Ishikawa (cell line): Measurements from ENCODE around the gene DTD1.

Experiments
- CEBPB ChIP-seq: IDR thresholded peaks from 2 replicates; pipeline ENCODE4 v1.6.1; 2012
- CREB1 ChIP-seq: IDR thresholded peaks from 2 replicates; pipeline ENCODE4 v1.6.1; 2012; ENCODE audit warnings: low read depth
- EGR1 ChIP-seq: IDR thresholded peaks from 2 replicates; pipeline ENCODE4 v1.6.1; 2012
- EP300 ChIP-seq: IDR thresholded peaks from 2 replicates; pipeline ENCODE4 v1.6.1; 2012; ENCODE audit warnings: borderline replicate concordance
- FOXM1 ChIP-seq: IDR thresholded peaks from 2 replicates; pipeline ENCODE4 v1.6.1; 2012; ENCODE audit warnings: low read depth, borderline replicate concordance
- MAX ChIP-seq: IDR thresholded peaks from 2 replicates; pipeline ENCODE4 v1.6.1; 2012
- NFIC ChIP-seq: IDR thresholded peaks from 2 replicates; pipeline ENCODE4 v1.6.1; 2012
- RAD21 ChIP-seq: IDR thresholded peaks from 2 replicates; pipeline ENCODE4 v1.6.1; 2012; ENCODE audit warnings: low read depth
- REST ChIP-seq: IDR thresholded peaks from 2 replicates; pipeline ENCODE4 v1.6.1; 2012; ENCODE audit warnings: low read depth, mild to moderate bottlenecking
- TAF1 ChIP-seq: IDR thresholded peaks from 2 replicates; pipeline ENCODE4 v1.6.1; 2012; ENCODE audit warnings: low read depth, mild to moderate bottlenecking
- TCF12 ChIP-seq: IDR thresholded peaks from 2 replicates; pipeline ENCODE4 v1.6.1; 2012; ENCODE audit warnings: low read depth
- TEAD4 ChIP-seq: IDR thresholded peaks from 2 replicates; pipeline ENCODE4 v1.6.1; 2012
- USF1 ChIP-seq: IDR thresholded peaks from 2 replicates; pipeline ENCODE4 v1.6.1; 2012
- YY1 ChIP-seq: IDR thresholded peaks from 2 replicates; pipeline ENCODE4 v1.6.1; 2012; ENCODE audit warnings: low read depth
- ZBTB7A ChIP-seq: IDR thresholded peaks from 2 replicates; pipeline ENCODE4 v1.6.1; 2012; ENCODE audit warnings: low read depth

DTD1 gene

GRCh38 chr20:18665135-18665534, 77.3 kb downstream of the DTD1 start:
- TF ChIP-seq ZBTB7A (no peak), CEBPB (no peak), MAX (no peak), REST (no peak), TCF12 (no peak), TEAD4 (no peak), EP300 (no peak), NFIC (no peak), EGR1 (no peak), YY1 (no peak), CREB1 (no peak), RAD21 (no peak), FOXM1 (no peak), USF1 (no peak), TAF1 (no peak)

- TF ChIP-seq RAD21 (no peak), REST (no peak), TAF1 (no peak), MAX (no peak), CREB1 (no peak), EP300 (no peak)
These were observed 79.1 kb downstream of the DTD1 start for GRCh38 chr20:18666803-18667415.

GRCh38 chr20:18669241-18670019, 81.6 kb downstream of the DTD1 start:
- TF ChIP-seq NFIC, result no peak
- no peak for TF ChIP-seq TCF12
- no peak for TF ChIP-seq TAF1
- no peak for TF ChIP-seq RAD21
- no peak for TF ChIP-seq TEAD4
- TF ChIP-seq CREB1, result no peak
- no peak for TF ChIP-seq EP300
- no peak for TF ChIP-seq REST
- TF ChIP-seq ZBTB7A, result no peak
- TF ChIP-seq USF1, result no peak
- TF ChIP-seq MAX, result no peak
- no peak for TF ChIP-seq CEBPB
- TF ChIP-seq FOXM1, result no peak
- TF ChIP-seq YY1, result no peak
- no peak for TF ChIP-seq EGR1

- TF ChIP-seq TCF12, result no peak
- no peak for TF ChIP-seq RAD21
- TF ChIP-seq TEAD4, result no peak
- TF ChIP-seq MAX, result no peak
- no peak for TF ChIP-seq TAF1
These were observed 83.4 kb downstream of the DTD1 start for GRCh38 chr20:18671203-18671710.
